Measurements from ENCODE around the gene DAPK1. TPM values are rescaled to one million over a fixed set of nuclear protein-coding genes. Genes with fewer than 3 reads are reported as not detected.

The DAPK1 gene
- total RNA-seq, 8 experiments from 2014 or later: 31.6 to 466 (median 50.0) TPM

DNA sequence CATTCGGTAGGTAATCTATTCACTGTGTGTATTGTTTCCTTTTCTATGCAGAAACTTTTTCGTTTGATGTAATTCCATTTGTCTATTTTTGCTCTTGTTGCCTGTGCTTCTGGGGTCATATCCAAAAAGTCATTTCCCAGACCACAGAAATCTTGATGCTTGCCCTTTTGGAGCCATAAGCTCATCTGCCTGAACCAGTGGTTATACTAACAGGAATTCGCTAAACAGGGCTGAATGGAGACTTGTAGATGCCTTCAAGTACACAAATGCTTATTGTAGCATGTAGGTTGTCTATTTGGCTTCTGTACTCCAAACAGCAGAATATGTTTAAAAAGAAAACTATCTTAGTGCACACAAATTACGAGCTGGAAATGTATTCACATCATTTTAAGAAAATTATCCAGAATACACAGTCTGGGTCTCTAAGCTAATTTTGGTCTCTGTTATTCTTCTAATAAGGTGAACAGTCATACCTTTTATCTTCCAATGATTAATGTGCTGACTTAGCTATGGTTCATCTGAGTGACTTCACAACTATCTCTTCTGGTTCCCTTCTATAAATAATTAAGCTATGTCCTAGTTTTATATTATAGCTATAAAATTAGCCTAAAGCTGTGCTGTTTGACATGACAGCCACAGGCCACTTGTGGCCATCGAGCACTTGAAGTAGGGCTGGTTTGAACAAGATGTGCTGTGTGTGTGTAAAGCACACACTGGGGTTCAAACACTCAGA is 87.6 kb downstream of the DAPK1 start:
- in situ Hi-C loops (cut with MboI; ENCODE audit: low pct_unique_long_range_greater_than_20kb in 2 of 9, low sequenced_read_pairs in 9 of 9, unreplicated experiment in 9 of 9): no loop called here
- no peak overlapping the region for H3K4me3 ChIP-seq
- WGBS, 10 experiments: 57 to 100% (median 92%) methylated on average over 2 to 5 of the region's 5 CpGs
- no peak overlapping the region for H3K27ac ChIP-seq
- ATAC-seq (replicated peaks in 6 of 8): no peak
- no peaks in the 10 kb centered on the region for H3K4me1 ChIP-seq (replicated peaks in 1 of 2)

DNA sequence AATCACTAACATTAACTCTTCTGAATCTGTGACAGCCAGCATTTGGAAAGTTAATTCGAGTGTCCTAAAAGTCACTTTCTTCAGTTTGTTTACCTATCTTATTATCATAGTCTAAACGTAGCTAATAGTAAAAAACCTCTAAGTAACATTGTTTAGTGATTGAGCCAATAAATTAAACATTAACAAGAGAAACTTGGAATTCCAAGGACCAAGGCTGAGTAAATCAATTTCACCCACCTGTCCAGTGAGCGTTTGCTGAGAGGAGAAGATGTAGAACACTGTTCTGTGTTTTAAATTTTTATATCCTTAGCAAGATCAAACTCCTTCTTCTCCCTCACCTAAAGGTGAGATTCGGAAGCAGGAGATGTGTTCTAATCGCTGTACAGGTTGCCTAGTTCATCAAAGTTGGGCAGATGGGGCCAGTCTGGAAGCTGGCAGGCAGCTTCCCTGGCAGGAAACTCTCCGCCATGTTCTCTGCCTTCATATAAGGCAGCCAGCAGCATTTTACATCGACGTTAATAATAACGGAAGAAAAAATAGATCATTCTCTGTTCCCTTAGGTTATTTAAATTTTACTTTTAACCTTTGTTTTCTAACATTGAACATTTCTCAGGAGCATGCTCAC is 89.2 kb downstream of the DAPK1 start:
- WGBS, 10 experiments: 44 to 98% (median 84%) methylated on average over 2 to 9 of the region's 9 CpGs; no CpG with 5 or more reads in 1 of the 10 experiments
- in situ Hi-C loops (cut with MboI; ENCODE audit: low pct_unique_long_range_greater_than_20kb in 2 of 9, low sequenced_read_pairs in 9 of 9, unreplicated experiment in 9 of 9): no loop called here
- Histone ChIP-seq H3K27ac (no peak overlapping the region), H3K4me1 (replicated peaks in 1 of 2) (no peaks in the 10 kb centered on the region), H3K4me3 (no peak overlapping the region)
- no peak for ATAC-seq (replicated peaks in 6 of 8)

DNA sequence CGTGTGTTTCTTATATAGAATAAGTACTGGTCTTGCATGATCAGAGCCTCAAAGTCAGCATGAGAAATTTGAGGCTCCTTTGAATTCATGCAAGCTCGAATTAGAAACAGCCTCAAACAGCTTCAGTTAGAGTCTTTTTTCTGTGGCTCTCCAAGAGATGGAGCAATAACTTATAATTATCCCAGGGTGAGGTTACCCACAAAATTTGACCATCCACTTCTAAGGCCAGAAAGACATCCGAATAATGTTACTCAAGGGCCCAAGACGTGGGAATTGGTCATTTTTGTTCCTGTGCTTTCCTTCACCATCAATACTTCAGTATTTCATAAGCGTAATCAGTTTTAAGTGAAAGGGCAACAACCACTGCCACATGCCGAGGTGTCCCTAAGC is 89.7 kb downstream of the DAPK1 start:
- 7 to 100% (median 89%) methylated on average over 1 to 6 of the region's 6 CpGs; no CpG with 5 or more reads in 1 of the 10 experiments for WGBS, 10 experiments
- no peak for ATAC-seq (replicated peaks in 6 of 8)
- no peak overlapping the region for H3K4me3 ChIP-seq
- no peaks in the 10 kb centered on the region for H3K4me1 ChIP-seq (replicated peaks in 1 of 2)
- H3K27ac ChIP-seq: no peak overlapping the region
- in situ Hi-C loops (cut with MboI; ENCODE audit: low pct_unique_long_range_greater_than_20kb in 2 of 9, low sequenced_read_pairs in 9 of 9, unreplicated experiment in 9 of 9): no loop called here

DNA sequence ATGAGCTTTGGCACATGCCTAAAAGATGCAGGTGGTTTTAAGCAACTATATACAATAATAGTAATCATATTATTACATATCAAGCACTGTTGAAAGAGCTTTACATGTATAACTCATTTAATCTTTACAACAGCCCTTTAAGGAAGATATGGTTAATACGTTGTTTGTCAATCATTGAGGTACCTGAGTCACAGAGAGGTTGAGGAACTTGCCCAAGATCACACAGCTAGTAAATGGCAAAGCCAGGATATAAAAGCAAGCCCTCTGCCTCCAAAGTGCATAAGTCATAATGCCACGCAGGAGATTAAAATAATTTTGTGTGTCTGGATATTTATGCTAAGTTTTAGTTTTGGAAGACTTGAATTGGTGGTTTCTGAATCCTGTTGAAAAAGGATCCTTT is 90.2 kb downstream of the DAPK1 start:
- H3K4me1 ChIP-seq (replicated peaks in 1 of 2): no peaks in the 10 kb centered on the region
- 40 to 100% (median 85%) methylated on average over 1 to 2 of the region's 2 CpGs; no CpG with 5 or more reads in 2 of the 10 experiments for WGBS, 10 experiments
- H3K4me3 ChIP-seq: no peak overlapping the region
- in situ Hi-C loops (cut with MboI; ENCODE audit: low pct_unique_long_range_greater_than_20kb in 2 of 9, low sequenced_read_pairs in 9 of 9, unreplicated experiment in 9 of 9): no loop called here
- no peak overlapping the region for H3K27ac ChIP-seq
- no peak for ATAC-seq (replicated peaks in 6 of 8)

DNA sequence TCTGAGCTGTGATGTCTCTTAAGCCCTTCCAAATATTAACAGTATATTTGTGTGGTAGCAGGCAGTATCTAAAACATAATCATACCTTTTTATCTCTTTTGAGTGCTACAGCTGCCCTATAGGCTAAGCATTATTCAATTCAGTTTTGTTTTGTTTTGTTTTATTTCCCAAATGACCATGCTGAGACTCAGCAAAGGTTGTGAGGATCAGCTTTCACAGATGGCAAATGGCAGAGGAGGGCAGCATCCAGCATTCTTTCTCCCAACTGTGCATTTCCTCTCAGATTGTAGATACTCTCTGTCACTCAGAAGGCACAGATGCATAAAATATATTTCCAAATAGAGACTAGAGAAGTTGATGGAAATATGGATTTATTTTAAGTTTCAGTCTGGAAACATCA is 90.7 kb downstream of the DAPK1 start:
- peak in 1 of 8 experiments; percentile 8 for ATAC-seq (replicated peaks in 6 of 8)
- H3K27ac ChIP-seq: no peak overlapping the region

DNA sequence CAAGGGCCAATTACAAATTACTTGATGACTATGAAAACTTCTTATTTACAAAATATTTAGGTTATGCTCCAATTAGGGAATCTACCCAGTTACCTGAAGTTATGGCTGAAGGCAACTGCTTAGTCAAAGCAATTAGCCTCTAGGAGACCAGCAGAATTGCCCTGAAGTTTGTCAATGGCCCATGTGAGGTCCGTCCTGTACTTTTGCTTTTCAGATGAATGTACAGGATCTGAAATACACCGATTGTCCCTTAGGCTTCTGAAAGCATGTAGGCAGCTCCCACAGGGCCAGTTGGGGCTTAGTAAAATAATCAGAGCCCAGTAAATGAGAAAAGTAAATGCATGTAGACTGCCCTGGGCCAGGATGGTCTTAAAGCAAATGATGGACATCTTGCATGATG is 93.3 kb downstream of the DAPK1 start:
- no peak overlapping the region for H3K27ac ChIP-seq
- no peak overlapping the region for H3K4me3 ChIP-seq
- in situ Hi-C loops (cut with MboI; ENCODE audit: low pct_unique_long_range_greater_than_20kb in 2 of 9, low sequenced_read_pairs in 9 of 9, unreplicated experiment in 9 of 9): no loop called here
- ATAC-seq (replicated peaks in 6 of 8): no peak
- H3K4me1 ChIP-seq (replicated peaks in 1 of 2): no peaks in the 10 kb centered on the region
- 83 to 100% (median 100%) methylated on average over 1 to 2 of the region's 2 CpGs for WGBS, 10 experiments

More for the DNA sequence above, 90.7 kb downstream of the DAPK1 start:
- in situ Hi-C loops (cut with MboI; ENCODE audit: low pct_unique_long_range_greater_than_20kb in 2 of 9, low sequenced_read_pairs in 9 of 9, unreplicated experiment in 9 of 9): no loop called here
- Histone ChIP-seq H3K4me3 (no peak overlapping the region), H3K4me1 (replicated peaks in 1 of 2) (no peaks in the 10 kb centered on the region)

DNA sequence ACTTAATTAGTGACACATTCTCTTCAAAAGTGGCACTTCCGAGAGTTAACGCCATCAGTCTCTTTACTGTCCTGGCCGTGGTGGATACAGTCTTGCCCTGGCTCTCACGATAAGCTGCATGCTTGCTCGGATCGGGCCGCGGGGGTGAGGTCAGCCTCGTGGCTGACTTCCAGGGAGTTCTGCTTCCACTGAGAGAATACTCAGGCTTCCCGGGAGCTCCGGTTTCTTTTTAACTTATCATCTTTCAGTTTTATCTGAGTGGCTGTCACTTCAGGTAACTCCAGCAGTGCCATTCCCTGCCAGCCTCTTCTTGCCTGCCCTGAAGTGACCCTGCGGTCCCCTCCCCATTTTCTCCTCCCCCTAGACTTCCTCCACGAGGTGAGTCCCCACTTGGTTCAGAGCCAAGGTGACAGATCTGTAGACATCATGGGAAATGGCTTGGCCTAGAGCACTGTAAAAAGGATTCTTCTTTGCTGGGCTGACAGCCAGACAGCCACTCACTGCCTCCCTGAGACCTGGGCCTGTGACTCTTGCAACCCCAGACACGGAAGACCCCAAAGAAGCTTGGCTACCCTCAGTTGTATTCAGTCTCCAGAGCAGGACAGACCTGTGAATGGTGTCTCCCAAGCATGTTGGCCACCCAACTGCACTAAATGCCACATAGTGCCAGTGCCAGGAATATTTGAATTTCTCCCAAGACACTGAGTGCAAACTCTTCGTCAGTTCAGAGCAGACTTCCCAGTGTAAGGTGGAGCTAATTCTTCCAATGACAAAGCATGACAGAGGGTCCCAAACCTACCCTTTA is 95.1 kb downstream of the DAPK1 start:
- WGBS, 10 experiments: 56 to 100% (median 87%) methylated on average over 1 to 11 of the region's 15 CpGs
- in situ Hi-C loops (cut with MboI; ENCODE audit: low pct_unique_long_range_greater_than_20kb in 2 of 9, low sequenced_read_pairs in 9 of 9, unreplicated experiment in 9 of 9): no loop called here
- Histone ChIP-seq H3K4me3 (no peak overlapping the region), H3K4me1 (replicated peaks in 1 of 2) (no peaks in the 10 kb centered on the region), H3K27ac (no peak overlapping the region)
- peak in 4 of 8 experiments; percentile 12 to 86 (median 32) for ATAC-seq (replicated peaks in 6 of 8)

DNA sequence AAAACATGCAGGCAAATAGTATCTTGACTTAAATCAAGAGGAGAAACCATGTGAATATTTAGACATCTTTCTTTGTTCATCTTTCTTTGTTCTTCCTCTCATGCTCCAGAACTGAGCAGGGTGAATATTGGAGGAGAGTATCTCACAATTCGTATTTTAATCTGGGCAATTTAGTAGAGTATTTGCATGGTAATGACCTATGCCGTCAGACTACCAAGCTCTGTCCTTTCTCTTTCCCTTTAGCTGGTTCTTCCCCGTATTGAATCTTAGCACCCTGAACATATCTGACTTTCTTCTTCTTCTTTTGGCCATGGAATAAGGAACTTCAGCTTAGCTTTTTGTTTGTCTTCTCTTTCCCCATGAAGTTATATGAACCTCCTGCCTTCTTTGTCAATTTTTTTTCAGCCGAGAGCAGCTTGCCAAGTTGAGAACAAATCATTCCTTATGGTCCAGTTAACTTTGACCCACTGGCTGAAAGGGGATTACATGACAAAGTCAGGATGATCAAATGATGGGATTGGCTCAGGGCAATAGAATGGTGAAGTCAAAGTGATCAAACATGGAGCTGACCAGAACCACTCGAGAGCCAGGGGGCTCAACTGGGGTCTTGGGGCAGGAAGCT is 95.8 kb downstream of the DAPK1 start:
- WGBS, 10 experiments: 0 to 100% (median 66%) methylated on average over 1 to 5 of the region's 5 CpGs

DNA sequence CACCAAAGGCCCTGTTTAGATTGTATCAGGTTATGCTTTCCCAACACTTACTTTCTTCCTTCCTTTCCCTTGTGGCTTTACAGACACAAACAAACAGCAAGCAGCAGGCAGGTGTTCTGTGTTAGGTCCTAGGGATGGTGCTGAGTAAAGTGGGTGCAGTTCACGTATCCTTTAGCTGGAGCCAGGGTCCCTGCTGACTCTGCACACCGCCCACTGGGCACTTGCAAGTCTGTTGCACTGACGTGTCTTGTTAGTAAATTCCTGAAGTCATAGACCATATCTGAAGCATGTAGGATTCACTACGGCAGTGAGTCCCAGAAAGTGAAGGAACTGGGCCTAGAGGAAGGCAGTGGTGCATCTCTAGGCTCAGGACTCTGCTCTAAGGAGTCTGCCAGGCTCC is 96.5 kb downstream of the DAPK1 start:
- 60 to 100% (median 92%) methylated on average over 1 to 4 of the region's 4 CpGs; no CpG with 5 or more reads in 3 of the 10 experiments for WGBS, 10 experiments
- in situ Hi-C loops (cut with MboI; ENCODE audit: low pct_unique_long_range_greater_than_20kb in 2 of 9, low sequenced_read_pairs in 9 of 9, unreplicated experiment in 9 of 9): no loop called here

More for the DNA sequence above, 95.8 kb downstream of the DAPK1 start:
- in situ Hi-C loops (cut with MboI; ENCODE audit: low pct_unique_long_range_greater_than_20kb in 2 of 9, low sequenced_read_pairs in 9 of 9, unreplicated experiment in 9 of 9): no loop called here
- Histone ChIP-seq H3K4me1 (replicated peaks in 1 of 2) (peaks cover 0 to 2% of the 10 kb centered on the region in 2 donors), H3K27ac (no peak overlapping the region), H3K4me3 (no peak overlapping the region)
- peak in 4 of 8 experiments; percentile 27 to 58 (median 48) for ATAC-seq (replicated peaks in 6 of 8)

DNA sequence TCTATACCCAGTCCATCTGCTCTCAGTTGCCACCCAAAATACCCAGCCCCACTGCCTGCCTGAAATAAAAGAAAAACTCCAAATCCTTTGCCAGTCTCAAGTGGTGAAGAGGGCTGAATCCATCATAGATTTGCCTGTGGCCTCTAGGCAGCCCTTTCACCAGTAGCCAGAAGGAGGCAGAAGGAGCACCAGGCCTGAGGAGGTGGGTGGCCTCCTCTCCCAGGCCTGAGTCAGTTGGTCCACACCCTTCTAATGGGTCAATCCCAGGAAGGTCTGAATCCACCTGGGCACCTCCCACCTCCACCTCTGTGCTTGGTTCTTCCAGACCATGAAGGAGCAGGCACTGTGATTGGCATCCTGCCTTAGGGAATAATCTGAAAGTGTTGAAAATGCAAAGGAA is 97.0 kb downstream of the DAPK1 start:
- no peak overlapping the region for H3K27ac ChIP-seq
- ATAC-seq (replicated peaks in 6 of 8): peak in 3 of 8 experiments; percentile 31 to 67 (median 36)
- peaks cover 0 to 4% of the 10 kb centered on the region in 2 donors for H3K4me1 ChIP-seq (replicated peaks in 1 of 2)
- in situ Hi-C loops (cut with MboI; ENCODE audit: low pct_unique_long_range_greater_than_20kb in 2 of 9, low sequenced_read_pairs in 9 of 9, unreplicated experiment in 9 of 9): no loop called here
- H3K4me3 ChIP-seq: no peak overlapping the region

More for the DNA sequence above, 96.5 kb downstream of the DAPK1 start:
- Histone ChIP-seq H3K27ac (no peak overlapping the region), H3K4me1 (replicated peaks in 1 of 2) (peaks cover 0 to 3% of the 10 kb centered on the region in 2 donors), H3K4me3 (no peak overlapping the region)
- ATAC-seq (replicated peaks in 6 of 8): peak in 1 of 8 experiments; percentile 19

DNA sequence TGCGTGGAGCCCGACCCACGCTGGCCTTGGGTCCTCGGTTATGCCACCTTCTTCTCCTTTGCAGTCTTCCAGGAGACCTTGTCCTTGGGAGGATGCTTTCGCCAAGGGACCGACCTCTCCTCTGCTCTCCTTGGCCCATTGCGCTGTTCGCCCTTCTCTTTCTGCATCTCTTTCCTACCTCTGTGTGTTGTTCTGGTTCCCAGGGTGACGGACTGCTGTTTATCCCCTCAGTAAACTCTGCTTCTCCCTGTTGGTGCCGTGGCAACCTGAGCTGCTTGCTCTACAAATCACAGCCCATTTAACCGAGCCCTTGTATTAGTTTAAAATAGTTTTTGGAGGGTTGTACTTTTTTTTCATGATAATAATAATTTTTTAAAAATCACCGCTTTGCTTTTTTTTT is 97.9 kb downstream of the DAPK1 start:
- 40 to 100% (median 82%) methylated on average over 2 to 9 of the region's 12 CpGs for WGBS, 10 experiments
- in situ Hi-C loops (cut with MboI; ENCODE audit: low pct_unique_long_range_greater_than_20kb in 2 of 9, low sequenced_read_pairs in 9 of 9, unreplicated experiment in 9 of 9): no loop called here
- no peak overlapping the region for H3K27ac ChIP-seq
- ATAC-seq (replicated peaks in 6 of 8): peak in 1 of 8 experiments; percentile 87
- H3K4me1 ChIP-seq (replicated peaks in 1 of 2): peaks cover 0 to 9% of the 10 kb centered on the region in 2 donors
- H3K4me3 ChIP-seq: no peak overlapping the region

DNA sequence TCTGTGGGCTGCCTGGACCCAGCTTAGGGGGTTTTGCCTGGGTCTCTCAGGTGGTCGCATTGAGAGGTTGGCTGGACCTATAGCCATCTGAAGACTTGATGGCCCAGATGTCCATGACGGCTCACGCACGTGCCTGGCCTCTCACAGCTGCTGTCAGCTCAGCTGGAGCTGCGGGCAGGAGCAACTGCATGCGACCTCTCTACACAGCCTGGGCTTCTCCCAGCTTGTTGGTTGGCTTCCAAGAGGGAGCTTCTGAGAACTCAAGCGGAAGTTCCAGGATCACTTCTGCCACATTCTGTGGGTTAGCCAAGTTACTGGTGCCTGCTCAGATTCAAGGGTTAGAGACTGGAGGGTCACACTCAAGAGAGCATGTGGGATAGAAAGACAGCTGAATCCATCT is 99.2 kb downstream of the DAPK1 start:
- Histone ChIP-seq H3K4me1 (replicated peaks in 1 of 2) (peaks cover 0 to 9% of the 10 kb centered on the region in 2 donors), H3K4me3 (no peak overlapping the region), H3K27ac (no peak overlapping the region)
- 78 to 98% (median 94%) methylated on average over 1 to 7 of the region's 7 CpGs; no CpG with 5 or more reads in 5 of the 10 experiments for WGBS, 10 experiments
- in situ Hi-C loops (cut with MboI; ENCODE audit: low pct_unique_long_range_greater_than_20kb in 2 of 9, low sequenced_read_pairs in 9 of 9, unreplicated experiment in 9 of 9): no loop called here
- no peak for ATAC-seq (replicated peaks in 6 of 8)

Data from motor neuron (in vitro differentiated cells).